GM12878 (cell line): ENCODE data around the gene LGALS4. TPM values are rescaled to one million over a fixed set of nuclear protein-coding genes. Genes with fewer than 3 reads are reported as not detected.

ENCODE experiments used
- CHD2 ChIP-seq: IDR thresholded peaks from 2 replicates; pipeline ENCODE4 v1.6.1; 2011; ENCODE audit warnings: low read depth, low read length, improper control_type of control experiment, borderline replicate concordance
- ELK1 ChIP-seq: IDR thresholded peaks from 2 replicates; pipeline ENCODE4 v1.6.1; 2012; ENCODE audit warnings: low read depth, low read length, improper control_type of control experiment
- FOS ChIP-seq: IDR thresholded peaks from 3 replicates; pipeline ENCODE4 v1.6.1; 2011; ENCODE audit warnings: borderline replicate concordance; ENCODE audit not compliant: insufficient read length; ENCODE audit errors: extremely low read depth
- GATAD2B ChIP-seq: fragments of 450-650 bp; conservative IDR thresholded peaks from 2 replicates; pipeline ENCODE4 v1.6.1; 2017; ENCODE audit warnings: low read depth, mild to moderate bottlenecking, moderate library complexity
- IKZF2 ChIP-seq, 2 experiments: fragments of 450-650 bp; IDR thresholded peaks; 2 replicates each; pipeline ENCODE4 v1.6.1; 2017; ENCODE audit warnings: mild to moderate bottlenecking in 2 of 2, moderate library complexity in 2 of 2
- IRF5 ChIP-seq: fragments of 450-650 bp; IDR thresholded peaks from 2 replicates; pipeline ENCODE4 v1.6.1; 2017; ENCODE audit warnings: borderline replicate concordance
- KDM1A ChIP-seq: fragments of 200-600 bp; sonication (generic); IDR thresholded peaks from 2 replicates; pipeline ENCODE4 v1.6.1; 2016; ENCODE audit warnings: borderline replicate concordance
- LARP7 ChIP-seq: fragments of 450-650 bp; IDR thresholded peaks from 2 replicates; pipeline ENCODE4 v1.6.1; 2017; ENCODE audit warnings: mild to moderate bottlenecking
- MAX ChIP-seq: IDR thresholded peaks from 2 replicates; pipeline ENCODE4 v1.6.1; 2012; ENCODE audit warnings: low read depth, low read length, improper control_type of control experiment
- MEF2A ChIP-seq: IDR thresholded peaks from 2 replicates; pipeline ENCODE4 v1.6.1; 2011; ENCODE audit warnings: low read depth, mild to moderate bottlenecking, low read length, moderate library complexity; ENCODE audit not compliant: insufficient read depth
- NFIC ChIP-seq: IDR thresholded peaks from 2 replicates; pipeline ENCODE4 v1.6.1; 2012; ENCODE audit warnings: low read depth, mild to moderate bottlenecking, inconsistent platforms, low read length, moderate library complexity
- NR2C1 ChIP-seq: fragments of 450-650 bp; IDR thresholded peaks from 2 replicates; pipeline ENCODE4 v1.6.1; 2017; ENCODE audit warnings: antibody characterized with exemption, mild to moderate bottlenecking, moderate library complexity
- PKNOX1 ChIP-seq: fragments of 450-650 bp; IDR thresholded peaks from 2 replicates; pipeline ENCODE4 v1.6.1; 2016; ENCODE audit warnings: mild to moderate bottlenecking
- POLR2A ChIP-seq: IDR thresholded peaks from 2 replicates; pipeline ENCODE4 v1.6.1; 2011; ENCODE audit warnings: low read depth, mild to moderate bottlenecking, low read length
- RAD21 ChIP-seq: IDR thresholded peaks from 2 replicates; pipeline ENCODE4 v1.6.1; 2011; ENCODE audit warnings: mild to moderate bottlenecking, low read depth, low read length, moderate library complexity; ENCODE audit not compliant: insufficient read depth
- RB1 ChIP-seq: fragments of 450-650 bp; formaldehyde crosslinking; IDR thresholded peaks from 2 replicates; pipeline ENCODE4 v1.6.1; 2017; ENCODE audit warnings: mild to moderate bottlenecking, borderline replicate concordance
- SMARCA5 ChIP-seq: fragments of 450-650 bp; IDR thresholded peaks from 2 replicates; pipeline ENCODE4 v1.6.1; 2017; ENCODE audit warnings: mild to moderate bottlenecking
- SP1 ChIP-seq: IDR thresholded peaks from one replicate; pipeline ENCODE4 v1.6.1; 2011; ENCODE audit warnings: low read depth, low read length
- YBX1 ChIP-seq: fragments of 450-650 bp; IDR thresholded peaks from 2 replicates; pipeline ENCODE4 v1.6.1; 2016; ENCODE audit warnings: antibody characterized with exemption
- ZNF384 ChIP-seq: IDR thresholded peaks from 2 replicates; pipeline ENCODE4 v1.6.1; 2012; ENCODE audit warnings: low read depth, mild to moderate bottlenecking, low read length, improper control_type of control experiment, borderline replicate concordance
- ZNF687 ChIP-seq: fragments of 450-650 bp; IDR thresholded peaks from 2 replicates; pipeline ENCODE4 v1.6.1; 2017; ENCODE audit warnings: mild to moderate bottlenecking, moderate library complexity
- polyA plus RNA-seq, 11 experiments: library from polyadenylated mRNA; depleted of rRNA in 4 of 11; unstranded in 6 of 11; stranded (reverse) in 5 of 11; fragments of >200 nt; fragmentation: Nextera tagmentation in 4 of 11; fragmentation: Illumina TruSeq in 1 of 11; extraction: Ambion mirVana in 4 of 11; extraction: Trizol in 1 of 11; gene quantifications; 1 replicate in 1 of 11; 2 replicates in 10 of 11; pipeline versions ENCODE4 v1.2.1 to v1.2.3, GENCODE V29; 2011 to 2016; ENCODE audit warnings: inconsistent platforms in 2 of 11, missing spikeins in 2 of 11, low read depth in 1 of 11
- total RNA-seq, 4 experiments: library from RNA; depleted of rRNA in 3 of 4; stranded (reverse); fragments of >200 nt in 3 of 4; fragmentation: Illumina TruSeq in 1 of 4; extraction: Trizol in 1 of 4; gene quantifications; 2 replicates each; pipeline versions ENCODE4 v1.2.1 to v1.2.3, GENCODE V29; 2013 to 2021
- TF ChIP-seq, protein P1 (sequence below), 3 experiments: IDR thresholded peaks in 2 of 3; conservative IDR thresholded peaks in 1 of 3; 2 replicates each; pipeline ENCODE4 v1.5.1; 2011; ENCODE audit warnings: low read depth in 3 of 3, low read length in 3 of 3, mild to moderate bottlenecking in 3 of 3, control low read depth in 2 of 3, moderate library complexity in 2 of 3, inconsistent platforms in 1 of 3, mixed read lengths in 1 of 3; ENCODE audit not compliant: control insufficient read depth in 2 of 3, insufficient read depth in 1 of 3; ENCODE audit errors: extremely low read depth in 1 of 3

Gene LGALS4
- total and polyA plus RNA-seq, 10 of the 15 experiments (the other 5 are each of a cell fraction or from before 2014, with no cell fraction given) = 0.13 to 2.1 (median 0.26) TPM; not detected in 4

- no peak for TF ChIP-seq MEF2A
- no peak for TF ChIP-seq FOS
- TF ChIP-seq RAD21 = peak; percentile 35; the same call in 1 of the 2 replicates
- TF ChIP-seq LARP7 = 0 out of 2 replicates have a peak, but pooled peaks have one; percentile 38
- no peak for TF ChIP-seq ZNF384
- no peak for TF ChIP-seq IRF5
- TF ChIP-seq SP1 = no peak
- TF ChIP-seq RB1 = no peak
- no peak for TF ChIP-seq PKNOX1
- no peak for TF ChIP-seq SMARCA5
- TF ChIP-seq CHD2 = no peak
- TF ChIP-seq, protein P1, sequence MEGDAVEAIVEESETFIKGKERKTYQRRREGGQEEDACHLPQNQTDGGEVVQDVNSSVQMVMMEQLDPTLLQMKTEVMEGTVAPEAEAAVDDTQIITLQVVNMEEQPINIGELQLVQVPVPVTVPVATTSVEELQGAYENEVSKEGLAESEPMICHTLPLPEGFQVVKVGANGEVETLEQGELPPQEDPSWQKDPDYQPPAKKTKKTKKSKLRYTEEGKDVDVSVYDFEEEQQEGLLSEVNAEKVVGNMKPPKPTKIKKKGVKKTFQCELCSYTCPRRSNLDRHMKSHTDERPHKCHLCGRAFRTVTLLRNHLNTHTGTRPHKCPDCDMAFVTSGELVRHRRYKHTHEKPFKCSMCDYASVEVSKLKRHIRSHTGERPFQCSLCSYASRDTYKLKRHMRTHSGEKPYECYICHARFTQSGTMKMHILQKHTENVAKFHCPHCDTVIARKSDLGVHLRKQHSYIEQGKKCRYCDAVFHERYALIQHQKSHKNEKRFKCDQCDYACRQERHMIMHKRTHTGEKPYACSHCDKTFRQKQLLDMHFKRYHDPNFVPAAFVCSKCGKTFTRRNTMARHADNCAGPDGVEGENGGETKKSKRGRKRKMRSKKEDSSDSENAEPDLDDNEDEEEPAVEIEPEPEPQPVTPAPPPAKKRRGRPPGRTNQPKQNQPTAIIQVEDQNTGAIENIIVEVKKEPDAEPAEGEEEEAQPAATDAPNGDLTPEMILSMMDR (IDR thresholded peaks at IDR 0.05 in 2 of 3, conservative IDR thresholded peaks at IDR 0.05 in 1 of 3; ENCODE audit: control insufficient read depth in 2 of 3, extremely low read depth in 1 of 3, insufficient read depth in 1 of 3, low read depth in 3 of 3, low read length in 3 of 3) = peak; percentile 29 to 69 (median 60)
- TF ChIP-seq IKZF2 (IDR thresholded peaks at IDR 0.05) = peak in 1 of 2 experiments; percentile 43; a peak in 1 of 4 replicates
- TF ChIP-seq GATAD2B = 0 out of 2 replicates have a peak, but pooled peaks have one; percentile 28
- TF ChIP-seq NFIC = no peak
- TF ChIP-seq ZNF687 = peak; percentile 88
- TF ChIP-seq MAX = peak; percentile 53; the same call in 1 of the 2 replicates
- peak; percentile 60 for TF ChIP-seq POLR2A
- TF ChIP-seq YBX1 = no peak
- no peak for TF ChIP-seq NR2C1
- no peak for TF ChIP-seq ELK1
- no peak for TF ChIP-seq KDM1A
These were observed 43.0 kb downstream of the LGALS4 start (continued) for GRCh38 chr19:38769635-38770211.
